Common myeloid progenitor, CD34-positive (primary cell): ENCODE data around the gene DVL1.

Source experiments
- CTCF ChIA-PET: fragments of 350-600 bp; sonication (Branson Sonifier 250); formaldehyde crosslinking; loops from one replicate; lab custom pipeline; 2021; ENCODE audit warnings: antibody characterized with exemption; lab: Charles Lee
- POLR2A ChIA-PET: fragments of 350-600 bp; sonication (Branson Sonifier 250); formaldehyde crosslinking; loops from one replicate; lab custom pipeline; 2021; ENCODE audit warnings: antibody characterized with exemption; lab: Charles Lee
- DNase-seq, 3 donors: peaks; one replicate each; pipeline versions ENCODE4 v3.0.0 to v3.0.0-alpha.2; 2013
- H3K27ac ChIP-seq, 2 experiments: 1 replicate in 1 of 2; 2 replicates in 1 of 2; pipeline ENCODE4 v1.7.0; 2013; ENCODE audit warnings: inconsistent platforms in 2 of 2, low read length in 2 of 2, mild to moderate bottlenecking in 2 of 2, low read depth in 1 of 2, moderate library complexity in 1 of 2; ENCODE audit not compliant: severe bottlenecking in 2 of 2, insufficient read depth in 1 of 2, poor library complexity in 1 of 2
- H3K27me3 ChIP-seq, 5 experiments: replicated peaks in 2 of 5; 1 replicate in 3 of 5; 2 replicates in 2 of 5; pipeline versions ENCODE4 v1.6.1 to v1.7.0; 2013; ENCODE audit warnings: low read length in 4 of 5, mild to moderate bottlenecking in 2 of 5, moderate library complexity in 2 of 5, inconsistent platforms in 1 of 5; ENCODE audit not compliant: insufficient read depth in 5 of 5, control insufficient read depth in 4 of 5
- H3K36me3 ChIP-seq, 4 experiments: 1 replicate in 2 of 4; 2 replicates in 2 of 4; pipeline versions ENCODE4 v1.6.1 to v1.7.0; 2013; ENCODE audit warnings: low read length in 3 of 4, control low read depth in 1 of 4, mild to moderate bottlenecking in 1 of 4; ENCODE audit not compliant: control insufficient read depth in 4 of 4, insufficient read depth in 4 of 4
- H3K4me1 ChIP-seq, 4 experiments: 1 replicate in 3 of 4; 2 replicates in 1 of 4; pipeline versions ENCODE4 v1.6.1 to v1.7.1; 2013; ENCODE audit warnings: low read length in 3 of 4, mild to moderate bottlenecking in 3 of 4, control low read depth in 1 of 4, inconsistent platforms in 1 of 4, moderate library complexity in 1 of 4; ENCODE audit not compliant: control insufficient read depth in 4 of 4, insufficient read depth in 4 of 4; ENCODE audit errors: control extremely low read depth in 1 of 4
- H3K4me3 ChIP-seq, 7 experiments: 1 replicate in 4 of 7; 2 replicates in 3 of 7; pipeline versions ENCODE4 v1.5.1 to v1.7.0; 2013; ENCODE audit warnings: mild to moderate bottlenecking in 7 of 7, low read length in 6 of 7, moderate library complexity in 6 of 7, inconsistent platforms in 2 of 7, low read depth in 2 of 7, control low read depth in 1 of 7; ENCODE audit not compliant: insufficient read depth in 4 of 7, control insufficient read depth in 1 of 7; ENCODE audit errors: extremely low read depth in 1 of 7
- H3K9me3 ChIP-seq, 5 experiments: 1 replicate in 4 of 5; 2 replicates in 1 of 5; pipeline versions ENCODE4 v1.6.1 to v1.7.1; 2013; ENCODE audit warnings: low read length in 4 of 5, mild to moderate bottlenecking in 2 of 5, inconsistent platforms in 1 of 5, low read depth in 1 of 5, moderate library complexity in 1 of 5; ENCODE audit not compliant: control insufficient read depth in 4 of 5, insufficient read depth in 2 of 5; ENCODE audit errors: control extremely low read depth in 1 of 5
- WGBS: methylation state at CpG from one replicate; pipeline ENCODE4 v1.1.5; 2013; ENCODE audit not compliant: insufficient coverage; 5-methylcytosine and 5-hydroxymethylcytosine counted together

DVL1 gene

DNA sequence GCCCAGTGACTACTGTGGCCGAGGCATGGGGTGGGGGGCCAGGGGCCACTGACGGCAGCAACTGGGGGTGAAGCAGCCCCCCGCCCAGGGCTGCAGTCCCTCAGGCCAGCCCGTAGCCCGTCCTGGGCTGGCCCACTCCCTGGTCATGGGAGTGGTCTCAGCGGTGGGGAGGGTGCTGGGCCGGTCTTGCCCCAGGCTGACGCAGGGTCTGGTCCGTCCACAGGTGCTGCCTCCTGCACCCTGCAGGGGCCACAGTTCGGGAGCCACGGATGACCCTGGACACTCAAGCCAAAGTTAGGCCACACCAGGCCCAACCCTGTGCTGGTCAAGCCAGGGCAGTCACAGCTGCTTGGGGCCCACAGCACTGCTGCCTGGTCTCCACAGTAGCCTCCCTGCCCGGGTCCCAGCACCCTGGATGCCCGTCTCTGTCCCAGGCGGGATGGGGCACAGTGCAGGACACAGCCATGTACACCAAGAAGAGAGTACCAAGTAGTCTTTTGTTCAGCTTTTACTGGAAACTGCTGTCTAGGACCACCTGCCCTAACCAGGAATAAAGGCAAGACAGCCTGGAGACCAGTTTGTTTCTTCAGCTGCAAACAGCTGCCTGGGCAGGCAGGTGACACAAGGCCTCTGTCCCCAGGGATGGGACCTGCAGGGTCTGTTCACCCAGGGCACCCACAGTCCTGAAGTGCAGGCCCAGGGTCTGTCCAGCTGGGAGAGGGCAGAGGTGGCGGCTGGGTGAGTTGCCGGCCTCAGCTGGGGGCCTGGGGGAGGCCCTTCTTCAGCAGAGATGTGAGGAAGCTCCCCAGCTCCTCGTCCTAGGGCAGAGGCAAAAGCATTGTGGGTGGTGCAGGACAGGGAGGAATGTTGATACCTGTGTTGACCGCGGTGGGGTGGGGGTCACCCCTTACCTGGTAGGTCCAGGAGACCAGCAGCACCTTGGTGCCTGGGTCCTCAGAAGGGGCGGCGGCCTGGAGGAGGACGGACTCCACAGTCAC lies 37.8 kb downstream of the DVL1 start:
- Histone ChIP-seq H3K4me1 (peaks cover 4 to 29% (median 24%) of the 10 kb centered on the region in 4 experiments), H3K36me3 (peaks cover 8 to 64% (median 41%) of the 10 kb centered on the region in 4 experiments), H3K4me3 (no peak overlapping the region), H3K9me3 (no peaks in the 10 kb centered on the region), H3K27ac (no peak overlapping the region), H3K27me3 (no peaks in the 10 kb centered on the region)
- no peak for DNase-seq
- WGBS: 98% methylated on average over 21 of the region's 22 CpGs
- ChIA-PET CTCF (interaction anchor here (0.8 to 1.3 kb wide), 2 partner anchors 31 to 37 kb away, joined by 3 to 4 read pairs; partner anchors contain the start of gene SCNN1D), POLR2A (no interaction called here)

DNA sequence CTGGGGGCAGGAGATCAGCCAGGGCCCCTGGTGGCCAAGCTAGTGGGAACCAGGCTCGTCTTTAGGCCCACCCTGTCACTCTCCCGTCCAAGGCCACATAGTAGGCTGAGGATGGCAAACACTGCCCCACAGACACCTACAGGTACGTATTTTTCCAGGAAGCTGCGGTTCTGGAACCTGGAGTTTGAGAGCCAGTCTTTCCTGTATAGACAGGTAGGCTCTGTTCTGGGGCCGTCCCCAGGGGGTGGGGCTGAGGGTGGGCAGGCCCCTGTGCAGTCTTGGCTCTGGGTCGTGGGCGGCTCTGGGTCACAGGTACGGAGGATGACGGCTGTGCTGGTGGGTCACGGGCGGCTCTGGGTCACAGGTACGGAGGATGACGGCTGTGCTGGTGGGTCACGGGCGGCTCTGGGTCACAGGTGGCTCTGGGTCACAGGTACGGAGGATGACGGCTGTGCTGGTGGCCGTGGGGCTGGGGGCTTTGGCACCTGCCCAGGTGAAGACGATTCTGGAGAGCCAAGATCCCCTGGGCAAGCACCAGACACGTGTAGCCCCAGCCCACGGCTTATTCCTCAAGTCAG lies 38.7 kb downstream of the DVL1 start:
- Histone ChIP-seq H3K4me3 (no peak overlapping the region), H3K9me3 (no peaks in the 10 kb centered on the region), H3K27ac (no peak overlapping the region), H3K27me3 (no peaks in the 10 kb centered on the region), H3K36me3 (peaks cover 8 to 62% (median 41%) of the 10 kb centered on the region in 4 experiments), H3K4me1 (peaks cover 4 to 35% (median 31%) of the 10 kb centered on the region in 4 experiments)
- no peak for DNase-seq
- POLR2A ChIA-PET: no interaction called here
- 97% methylated on average over 18 of the region's 21 CpGs for WGBS
- CTCF ChIA-PET: interaction anchor here (1.0 kb wide), 1 partner anchor 37 kb away, joined by 3 read pairs; no protein-coding TSS in a partner anchor

DNA sequence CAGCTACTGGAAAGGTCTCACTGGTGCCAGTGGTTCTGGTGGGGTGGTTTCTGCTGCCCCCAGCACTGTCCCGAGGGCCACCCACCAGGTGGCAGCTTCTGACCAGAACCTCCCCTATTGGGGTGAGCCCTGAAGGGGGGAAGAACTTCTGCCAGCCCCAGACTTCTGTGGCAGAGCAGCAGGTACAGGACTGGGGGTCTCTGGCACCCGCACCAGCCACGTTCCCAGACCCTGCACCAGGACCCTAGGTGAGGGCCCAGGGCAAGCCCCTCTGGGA lies 39.2 kb downstream of the DVL1 start:
- Histone ChIP-seq H3K27ac (no peak overlapping the region), H3K9me3 (no peaks in the 10 kb centered on the region), H3K4me3 (no peak overlapping the region), H3K36me3 (peaks cover 8 to 58% (median 40%) of the 10 kb centered on the region in 4 experiments), H3K27me3 (no peaks in the 10 kb centered on the region), H3K4me1 (peaks cover 4 to 40% (median 35%) of the 10 kb centered on the region in 4 experiments)
- ChIA-PET POLR2A (no interaction called here), CTCF (interaction anchor here (1.0 to 1.2 kb wide), 2 partner anchors 13 to 38 kb away, joined by 3 read pairs; no protein-coding TSS in a partner anchor)
- WGBS: 91% methylated on average over 3 of the region's 3 CpGs
- DNase-seq: no peak

DNA sequence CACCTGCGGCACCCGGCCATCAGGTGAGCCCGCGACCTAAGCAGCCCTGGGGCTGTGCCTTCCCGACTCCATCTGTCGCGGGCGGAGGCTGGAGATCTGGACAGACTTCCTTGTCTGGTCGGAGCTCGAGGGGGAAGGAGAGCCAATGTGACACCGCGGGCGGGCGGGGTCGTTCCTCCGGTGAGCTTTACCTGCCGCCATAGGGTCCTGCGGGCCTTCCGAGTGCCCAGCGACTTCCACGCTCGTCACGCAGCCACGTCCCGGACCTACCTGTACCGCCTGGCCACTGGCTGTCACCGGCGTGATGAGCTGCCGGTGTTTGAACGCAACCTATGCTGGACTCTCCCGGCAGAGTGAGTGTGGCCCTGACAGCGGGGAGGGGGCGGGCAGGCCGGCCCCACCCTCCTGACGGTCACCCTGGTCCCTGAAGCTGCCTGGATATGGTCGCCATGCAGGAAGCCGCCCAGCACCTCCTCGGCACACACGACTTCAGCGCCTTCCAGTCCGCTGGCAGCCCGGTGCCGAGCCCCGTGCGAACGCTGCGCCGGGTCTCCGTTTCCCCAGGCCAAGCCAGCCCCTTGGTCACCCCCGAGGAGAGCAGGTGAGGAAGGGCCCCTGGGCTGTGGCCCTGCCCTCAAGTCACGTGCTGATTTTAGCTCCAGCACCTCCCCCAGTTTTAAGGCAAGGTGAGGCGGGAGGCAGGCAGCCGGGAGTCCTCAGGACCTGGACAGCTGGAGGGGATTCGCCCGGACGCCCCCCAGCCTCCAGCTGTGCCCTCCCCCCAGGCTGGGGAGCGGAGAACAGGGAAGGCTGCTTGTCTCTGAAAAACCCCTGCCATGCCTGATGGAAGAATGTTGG lies 39.7 kb downstream of the DVL1 start:
- ChIA-PET CTCF (interaction anchor here (1.0 to 1.2 kb wide), 4 partner anchors 14 to 62 kb away, joined by 3 read pairs; no protein-coding TSS in a partner anchor), POLR2A (interaction anchor here (0.7 kb wide), 1 partner anchor 186 kb away, joined by 3 read pairs; no protein-coding TSS in a partner anchor)
- no peaks in the 10 kb centered on the region for H3K9me3 ChIP-seq
- peak in 1 of 3 donors; percentile 15 for DNase-seq
- 61% methylated on average over 51 of the region's 57 CpGs for WGBS
- peaks cover 6 to 52% (median 34%) of the 10 kb centered on the region in 4 experiments for H3K36me3 ChIP-seq
- peak overlapping the region in 1 of 2 experiments; percentile 73 for H3K27ac ChIP-seq
- peak overlapping the region; percentile 43 to 88 (median 74) for H3K4me3 ChIP-seq
- H3K4me1 ChIP-seq: peaks cover 4 to 46% (median 40%) of the 10 kb centered on the region in 4 experiments
- H3K27me3 ChIP-seq: no peaks in the 10 kb centered on the region

DNA sequence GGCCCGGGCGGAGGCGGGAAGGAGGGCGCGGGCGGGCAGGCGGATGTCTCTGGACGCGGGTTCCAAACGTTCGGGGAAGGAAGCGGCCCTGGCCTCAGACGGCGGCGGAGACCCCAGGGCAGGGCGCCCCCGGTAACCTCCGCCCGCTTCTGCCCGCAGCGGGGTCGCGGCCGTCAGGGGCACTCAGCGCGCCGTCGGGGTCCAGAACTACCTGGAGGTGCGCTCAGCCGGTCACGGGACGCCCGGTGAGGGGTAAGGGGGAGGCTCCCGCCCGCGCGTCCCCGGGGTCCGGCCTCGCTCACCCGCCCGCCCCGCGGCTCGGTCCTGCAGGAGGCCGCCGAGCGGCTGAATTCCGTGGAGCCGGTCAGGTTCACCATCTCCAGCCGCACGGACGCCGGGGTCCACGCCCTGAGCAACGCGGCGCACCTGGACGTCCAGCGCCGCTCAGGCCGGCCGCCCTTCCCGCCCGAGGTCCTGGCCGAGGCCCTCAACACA lies 40.4 kb downstream of the DVL1 start:
- WGBS: under 1% methylated on average over 56 of the region's 66 CpGs
- Histone ChIP-seq H3K27me3 (no peaks in the 10 kb centered on the region), H3K36me3 (peaks cover 3 to 45% (median 29%) of the 10 kb centered on the region in 4 experiments), H3K4me1 (peaks cover 4 to 52% (median 47%) of the 10 kb centered on the region in 4 experiments), H3K9me3 (no peaks in the 10 kb centered on the region), H3K4me3 (peak overlapping the region; percentile 43 to 88 (median 74)), H3K27ac (peak overlapping the region in 1 of 2 experiments; percentile 73)
- ChIA-PET CTCF (interaction anchor here (1.1 to 1.2 kb wide), 3 partner anchors 14 to 63 kb away, joined by 3 read pairs; no protein-coding TSS in a partner anchor), POLR2A (interaction anchor here (0.7 kb wide), 1 partner anchor 187 kb away, joined by 3 read pairs; no protein-coding TSS in a partner anchor)
- no peak for DNase-seq
